ENCODE results near the gene SLC6A19.
A peak's percentile ranks its signal among the peaks of the same experiment; 100 is the strongest.
"Not testable (repeated sequence)": the region's sequence is repeated elsewhere in the genome, so short reads cannot be mapped to it uniquely, and the experiment has no call there.

The SLC6A19 gene

DNA sequence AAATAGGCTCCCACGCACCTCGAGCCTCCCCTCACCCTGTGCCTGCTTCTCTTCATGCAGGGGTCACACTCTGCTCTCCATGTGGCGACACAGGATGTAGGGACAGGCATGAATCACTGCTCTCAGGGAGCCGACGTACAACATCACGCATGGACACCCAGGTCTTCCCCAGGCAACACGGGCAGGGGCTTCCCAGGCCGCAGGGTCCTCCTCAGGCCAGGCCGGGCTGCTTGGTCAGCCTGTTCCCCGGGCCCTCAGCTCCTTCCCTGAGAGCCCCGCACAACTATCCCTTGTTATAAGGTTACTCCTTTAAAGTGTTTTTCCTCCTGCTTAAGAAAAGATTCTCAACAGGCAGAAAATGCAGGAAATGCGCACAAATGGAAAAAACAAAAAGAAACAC, 24.8 kb downstream of the SLC6A19 start:
- DNase-seq, result no peak

DNA sequence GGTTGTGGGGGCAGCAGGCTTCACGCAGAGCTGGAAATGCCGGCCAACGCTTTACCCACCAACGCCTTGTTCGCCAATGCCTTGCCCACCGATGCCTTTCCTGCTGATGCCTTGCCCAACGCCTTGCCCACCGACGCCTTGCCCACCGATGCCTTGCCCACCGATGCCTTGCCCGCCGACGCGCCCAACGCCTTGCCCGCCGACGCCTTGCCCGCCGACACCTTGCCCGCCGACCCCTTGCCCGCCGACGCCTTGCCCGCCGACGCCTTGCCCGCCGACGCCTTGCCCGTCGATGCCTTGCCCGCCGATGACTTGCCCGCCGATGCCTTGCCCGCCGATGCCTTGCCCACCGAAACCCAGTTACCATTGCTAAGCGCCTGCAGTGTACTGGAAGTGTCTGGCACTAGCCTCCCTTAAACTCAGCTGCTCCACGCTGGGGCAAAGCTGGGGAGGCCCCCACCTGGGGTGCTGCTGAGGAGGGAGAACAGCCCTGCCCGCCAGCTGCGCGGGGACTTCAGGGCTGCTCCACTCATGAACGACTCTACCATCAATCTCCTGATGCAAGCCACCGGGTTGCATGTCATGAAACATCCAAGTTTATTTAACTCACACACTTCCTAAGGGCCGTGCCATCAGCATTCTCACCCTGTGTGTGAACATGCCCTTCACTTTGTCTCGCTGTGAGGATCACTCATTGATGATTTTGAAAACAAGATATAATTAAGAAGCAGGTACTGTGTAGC, 25.6 kb downstream of the SLC6A19 start:
- no peak for DNase-seq

DNA sequence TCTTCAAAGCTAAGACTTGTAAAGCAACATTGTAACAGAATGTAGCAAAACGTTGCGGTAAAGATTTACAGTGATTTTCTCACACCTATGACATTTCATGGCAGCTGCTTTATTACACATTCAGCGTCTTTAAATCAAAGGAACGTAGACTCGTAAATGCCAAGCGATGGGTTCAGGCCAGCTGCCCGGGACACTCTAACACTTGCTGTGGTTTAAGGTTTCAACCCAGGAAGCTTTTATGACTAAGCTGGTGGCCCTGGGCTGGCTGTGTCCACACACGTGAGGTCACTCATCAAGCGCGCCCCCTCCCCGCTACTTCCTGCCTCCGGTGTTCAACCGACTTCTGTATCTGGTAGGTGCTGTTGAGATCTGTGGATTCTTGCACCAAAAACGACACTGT, 26.3 kb downstream of the SLC6A19 start:
- DNase-seq, result no peak

DNA sequence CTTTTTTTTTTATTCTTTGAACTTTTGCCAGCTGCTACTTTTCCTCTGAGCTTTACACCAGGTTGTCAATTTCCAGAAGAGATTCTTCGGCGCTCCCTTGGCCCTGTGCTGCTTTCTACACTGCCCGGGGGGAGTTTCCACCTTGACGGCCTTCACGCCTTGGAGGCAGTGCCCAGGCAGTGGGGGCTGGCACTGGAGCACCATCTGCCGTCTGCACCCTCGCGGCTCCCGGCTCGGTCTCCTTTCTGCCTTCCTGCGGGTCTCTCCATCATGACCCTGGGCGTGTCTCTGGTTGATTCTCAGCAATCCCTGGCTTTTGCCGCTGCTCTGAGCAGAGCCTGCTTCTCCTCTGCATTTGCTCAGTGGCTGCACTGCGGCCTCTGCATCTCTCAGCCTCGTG, 26.7 kb downstream of the SLC6A19 start:
- DNase-seq, result no peak

DNA sequence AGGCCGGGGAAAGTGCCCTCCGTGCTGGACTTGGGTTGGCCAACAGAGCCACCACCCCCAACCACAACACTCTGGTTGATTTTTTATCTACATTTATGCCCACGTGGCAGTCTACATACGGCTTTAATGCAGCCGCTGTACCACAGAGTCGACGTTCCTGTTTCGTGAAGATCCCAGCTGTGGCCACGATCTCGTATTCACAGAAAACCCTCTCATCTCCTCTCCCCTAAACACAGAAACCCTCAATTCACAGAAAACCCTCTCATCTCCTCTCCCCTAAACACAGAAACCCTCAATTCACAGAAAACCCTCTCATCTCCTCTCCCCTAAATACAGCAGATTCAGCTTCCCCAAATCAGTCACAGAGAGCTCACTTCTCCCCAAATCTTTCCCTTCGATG, 27.6 kb downstream of the SLC6A19 start:
- not testable (repeated sequence) for DNase-seq

DNA sequence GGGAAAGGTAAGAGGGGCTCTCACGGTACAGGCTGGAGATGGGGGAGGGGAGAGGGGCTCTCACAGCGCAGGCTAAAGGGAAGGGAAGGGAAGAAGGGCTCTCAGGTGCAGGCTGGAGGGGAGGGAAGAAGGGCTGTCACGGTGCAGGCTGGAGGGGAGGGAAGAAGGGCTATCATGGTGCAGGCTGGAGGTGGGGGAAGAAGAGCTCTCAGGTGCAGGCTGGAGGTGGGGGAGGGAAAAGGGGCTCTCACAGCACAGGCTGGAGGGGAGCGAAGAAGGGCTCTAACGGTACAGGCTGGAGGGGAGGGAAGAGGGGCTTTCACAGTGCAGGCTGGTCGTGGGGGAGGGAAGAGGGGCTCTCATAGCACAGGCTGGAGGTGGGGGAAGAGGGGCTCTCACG, 28.4 kb downstream of the SLC6A19 start:
- DNase-seq, result no peak

DNA sequence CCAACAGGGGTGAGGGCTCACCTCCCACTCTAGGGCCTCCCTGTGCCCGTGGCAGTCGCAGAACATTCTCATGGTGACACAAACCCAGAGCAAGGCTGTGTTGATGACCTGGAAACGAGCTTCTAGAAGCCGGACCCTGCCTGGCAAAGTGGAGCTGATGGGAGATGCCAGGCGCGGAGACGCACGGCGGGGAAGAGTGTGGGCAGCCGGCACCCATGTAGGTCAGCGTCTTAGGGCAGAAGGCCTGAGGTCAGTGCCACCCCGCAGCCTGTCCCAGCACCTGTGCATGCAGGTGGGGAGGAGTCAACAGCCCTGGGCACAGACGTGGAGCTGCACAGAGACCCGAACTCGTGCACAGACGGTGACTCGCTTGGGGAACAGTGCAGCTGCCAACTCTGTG, 29.2 kb downstream of the SLC6A19 start:
- DNase-seq, result no peak

DNA sequence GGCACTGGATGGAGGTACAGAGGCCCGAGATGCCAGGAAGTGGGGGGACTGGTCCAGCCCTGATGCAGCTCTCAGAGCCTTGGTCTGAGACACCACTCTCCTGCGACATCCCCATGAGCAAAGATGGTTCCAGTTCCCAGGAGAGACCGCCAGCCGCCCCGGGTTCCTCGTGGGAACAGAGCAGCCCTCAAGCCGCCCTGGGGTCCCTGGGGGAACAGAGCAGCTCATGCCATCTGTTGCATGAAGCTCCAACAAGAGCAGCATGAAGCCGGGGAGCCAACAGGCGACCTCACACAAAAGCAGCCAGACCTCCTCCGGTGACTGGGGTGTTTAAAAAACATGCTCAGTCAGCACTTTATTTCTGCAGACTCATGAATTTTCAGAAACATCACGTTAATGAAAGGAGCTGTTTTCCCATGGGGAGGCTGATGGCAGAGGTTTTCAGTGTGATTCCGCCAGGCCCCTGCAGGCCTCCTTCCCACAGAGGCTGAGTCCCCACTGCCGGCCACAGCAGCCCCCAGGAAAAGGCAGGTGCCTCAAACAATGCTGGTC, 30.0 kb downstream of the SLC6A19 start:
- no peak for DNase-seq

DNA sequence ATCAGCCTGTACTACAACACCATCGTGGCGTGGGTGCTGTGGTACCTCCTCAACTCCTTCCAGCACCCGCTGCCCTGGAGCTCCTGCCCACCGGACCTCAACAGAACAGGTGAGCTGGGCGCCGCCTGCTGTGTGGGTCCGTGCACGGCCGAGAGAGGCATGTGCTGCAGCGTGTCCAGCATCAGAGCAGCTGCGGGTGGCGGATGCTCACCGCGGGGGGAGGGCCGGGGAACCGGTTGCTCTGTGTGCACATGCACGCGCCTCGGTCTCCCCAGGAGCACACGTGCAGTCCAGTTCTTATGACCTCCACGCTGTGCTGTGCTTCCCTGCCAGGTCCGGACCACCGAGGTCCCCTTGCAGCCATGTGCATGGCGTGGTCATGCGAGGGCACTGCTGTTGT, 31.4 kb downstream of the SLC6A19 start:
- DNase-seq, result no peak

DNA sequence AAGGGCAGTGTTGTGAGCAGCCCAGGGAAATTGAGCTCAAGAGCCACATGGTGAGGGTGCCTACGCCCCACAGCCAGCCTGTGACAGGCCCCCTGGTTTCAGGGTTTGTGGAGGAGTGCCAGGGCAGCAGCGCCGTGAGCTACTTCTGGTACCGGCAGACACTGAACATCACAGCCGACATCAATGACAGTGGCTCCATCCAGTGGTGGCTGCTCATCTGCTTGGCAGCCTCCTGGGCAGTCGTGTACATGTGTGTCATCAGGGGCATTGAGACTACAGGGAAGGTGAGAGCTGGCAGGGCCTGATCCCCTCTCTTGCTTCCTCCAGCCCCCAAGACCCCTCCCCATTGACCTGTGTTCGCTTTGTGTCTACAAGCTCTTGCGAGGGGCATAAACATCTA, 34.0 kb downstream of the SLC6A19 start:
- no peak for DNase-seq

DNA sequence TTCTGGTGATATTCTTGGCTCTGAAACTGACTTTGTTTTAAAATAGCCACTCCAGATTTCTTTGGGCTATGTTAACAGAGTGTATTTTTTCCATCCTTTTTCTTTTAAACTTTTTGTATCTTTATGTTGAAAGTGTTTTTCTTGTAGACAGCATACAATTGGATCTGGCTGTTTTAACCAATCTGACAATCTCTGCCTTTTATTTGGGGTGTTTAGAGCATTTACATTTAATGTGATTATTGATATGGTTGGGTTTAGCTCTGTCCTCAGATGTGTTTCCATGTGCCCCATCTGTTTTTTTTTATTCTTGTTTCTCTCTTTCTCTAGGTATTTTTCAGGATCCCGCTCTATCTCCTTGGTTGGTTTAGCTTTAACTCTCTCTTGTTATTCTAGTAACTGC, 34.4 kb downstream of the SLC6A19 start:
- DNase-seq, result no peak

DNA sequence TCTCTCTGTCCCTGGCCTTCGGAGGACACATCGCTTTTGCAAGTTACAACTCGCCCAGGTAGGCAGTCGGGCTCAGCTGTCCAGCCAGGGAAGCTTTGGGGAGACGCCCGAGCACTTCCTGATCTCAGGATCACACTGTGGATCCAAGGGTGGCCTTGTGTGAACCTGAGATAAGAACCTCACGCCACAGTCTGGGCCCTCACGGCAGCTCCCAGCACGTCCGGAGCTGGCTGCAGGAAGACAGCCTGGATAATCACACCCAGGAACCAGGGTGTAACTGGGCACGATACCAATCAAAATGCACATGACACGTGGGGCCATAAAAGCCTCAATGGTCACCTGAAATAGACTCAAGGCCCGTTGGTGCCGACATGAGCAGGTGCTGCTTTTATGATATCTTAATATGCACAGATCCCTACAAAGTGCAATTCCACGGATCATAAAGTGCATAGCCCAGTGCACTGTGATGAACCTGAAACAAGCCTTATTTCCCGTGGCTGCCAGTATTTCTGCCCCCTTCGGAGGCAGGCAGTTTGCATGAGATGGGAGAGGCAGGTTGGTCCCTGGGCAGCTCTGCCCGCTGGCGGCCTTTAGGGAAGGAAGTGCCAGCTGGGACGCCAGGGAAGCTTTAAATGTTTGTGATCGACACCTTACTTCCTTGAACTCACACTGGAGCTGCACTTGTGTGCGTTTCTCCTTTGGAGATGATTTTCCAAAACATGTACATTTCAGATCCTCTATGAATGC, 38.3 kb downstream of the SLC6A19 start:
- no peak for DNase-seq

DNA sequence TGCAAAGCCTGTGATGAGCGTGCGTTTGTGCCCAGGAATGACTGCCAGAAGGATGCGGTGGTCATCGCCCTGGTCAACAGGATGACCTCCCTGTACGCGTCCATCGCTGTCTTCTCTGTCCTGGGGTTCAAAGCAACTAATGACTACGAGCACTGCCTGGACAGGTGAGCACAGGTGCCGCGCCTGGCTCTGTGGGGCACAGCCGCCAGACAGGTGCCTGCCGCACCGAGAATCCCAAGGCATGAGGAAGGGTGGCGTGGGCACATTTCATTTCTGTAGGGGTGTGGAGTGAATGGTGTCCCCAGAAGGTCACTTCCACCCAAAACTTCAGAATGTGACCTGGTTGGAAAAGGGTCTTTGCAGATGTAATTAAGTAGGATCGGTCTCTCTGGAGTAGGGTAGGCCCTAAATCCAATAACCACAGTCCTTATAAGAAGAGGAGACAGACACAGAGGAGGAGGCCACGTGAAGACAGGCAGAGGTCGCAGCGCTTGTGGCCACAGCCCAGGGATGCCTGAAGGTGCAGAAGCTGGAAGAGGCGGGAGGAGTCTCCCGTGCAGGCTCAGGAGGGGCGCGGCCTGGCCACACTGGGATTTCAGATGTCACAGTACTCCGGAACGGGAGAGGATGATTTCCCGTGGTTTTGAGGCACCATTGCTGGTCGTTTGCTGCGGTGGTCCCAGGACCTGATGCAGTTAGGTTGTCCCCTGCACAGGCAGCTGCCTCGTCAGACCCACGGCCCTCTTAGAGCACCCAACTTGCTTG, 39.3 kb downstream of the SLC6A19 start:
- DNase-seq, result no peak

DNA sequence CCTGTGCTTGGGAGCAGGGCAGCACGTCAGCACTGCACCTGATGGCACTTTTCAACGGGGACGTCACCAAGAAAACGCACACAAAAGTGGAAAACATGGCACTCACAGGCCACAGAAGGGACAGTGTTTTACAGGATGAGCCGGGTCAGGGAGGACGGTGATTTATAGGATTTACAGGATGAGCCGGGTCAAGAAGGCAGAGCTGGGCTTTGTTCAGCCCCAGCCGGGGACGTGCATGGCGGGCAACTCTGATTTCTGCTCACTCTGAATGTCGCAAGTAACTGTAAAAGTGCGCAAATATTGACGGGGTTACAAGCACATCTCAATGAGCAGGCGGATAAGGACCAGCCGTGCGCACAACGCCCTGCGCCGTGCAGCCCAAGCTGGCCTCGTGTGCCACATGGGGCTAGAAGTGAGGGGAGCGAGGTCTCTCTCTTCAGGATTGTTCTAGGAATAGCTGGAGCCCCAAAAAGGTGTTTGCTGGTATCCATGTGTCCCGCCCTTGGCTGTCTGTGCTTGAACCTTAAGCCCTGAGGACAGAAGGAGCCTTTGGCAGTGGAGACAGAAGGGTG, 40.2 kb downstream of the SLC6A19 start:
- DNase-seq, result no peak

DNA sequence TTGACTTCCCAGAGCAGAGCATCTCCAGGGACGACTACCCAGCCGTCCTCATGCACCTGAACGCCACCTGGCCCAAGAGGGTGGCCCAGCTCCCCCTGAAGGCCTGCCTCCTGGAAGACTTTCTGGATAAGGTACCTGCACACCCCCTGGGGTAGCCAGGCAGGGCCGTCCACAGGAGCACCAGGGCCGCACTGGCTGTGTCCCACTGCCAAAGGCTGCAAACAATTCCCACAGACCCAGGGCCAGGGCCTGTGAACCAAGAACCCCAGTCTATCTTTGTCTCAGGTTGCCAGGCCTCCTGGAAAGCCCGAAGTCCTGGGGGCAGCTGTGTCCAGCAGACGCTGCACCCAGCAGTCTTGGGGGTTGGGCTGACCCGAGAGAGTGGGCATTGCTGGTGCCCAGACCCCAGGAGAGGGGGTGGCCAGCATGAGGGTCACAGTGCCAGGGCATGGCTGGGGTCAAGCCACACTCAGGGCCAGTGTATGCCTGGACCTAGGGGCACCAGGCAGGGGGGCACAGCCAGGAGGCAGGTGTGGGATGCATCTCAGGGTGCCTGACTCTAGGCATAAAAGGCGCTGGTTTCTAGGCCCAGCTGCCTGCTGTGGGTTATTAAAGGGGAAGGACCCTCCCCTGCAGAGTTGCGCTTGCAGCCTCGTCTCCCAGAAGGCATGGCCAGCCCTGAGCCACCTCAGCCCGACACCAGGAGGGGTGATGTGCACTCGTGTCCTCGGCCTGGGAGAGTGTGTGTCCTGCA, 41.5 kb downstream of the SLC6A19 start:
- DNase-seq, result no peak

DNA sequence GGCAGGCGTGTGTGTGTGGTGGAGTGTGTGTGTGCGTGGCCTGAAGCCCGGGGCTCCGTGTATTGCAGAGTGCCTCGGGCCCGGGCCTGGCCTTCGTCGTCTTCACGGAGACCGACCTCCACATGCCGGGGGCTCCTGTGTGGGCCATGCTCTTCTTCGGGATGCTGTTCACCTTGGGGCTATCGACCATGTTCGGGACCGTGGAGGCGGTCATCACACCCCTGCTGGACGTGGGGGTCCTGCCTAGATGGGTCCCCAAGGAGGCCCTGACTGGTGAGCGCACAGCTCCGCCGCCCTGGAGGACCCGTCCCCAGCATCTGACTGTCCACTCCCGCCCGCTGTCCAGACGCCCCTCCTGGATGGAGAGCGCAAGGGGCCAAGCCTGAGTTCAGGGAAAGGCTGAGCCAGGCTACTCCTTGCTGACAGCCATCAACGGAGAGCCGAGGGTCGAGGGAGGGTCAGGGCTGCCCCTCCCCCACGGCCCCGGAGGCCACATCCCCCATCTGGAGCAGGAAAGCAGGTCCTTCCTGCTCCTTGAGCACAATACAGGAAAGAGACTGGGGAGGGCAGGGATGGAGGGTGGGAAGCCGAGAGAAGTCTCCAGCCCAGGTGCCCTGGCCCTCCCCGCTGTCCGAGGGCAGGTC, 42.2 kb downstream of the SLC6A19 start:
- DNase-seq, result no peak

DNA sequence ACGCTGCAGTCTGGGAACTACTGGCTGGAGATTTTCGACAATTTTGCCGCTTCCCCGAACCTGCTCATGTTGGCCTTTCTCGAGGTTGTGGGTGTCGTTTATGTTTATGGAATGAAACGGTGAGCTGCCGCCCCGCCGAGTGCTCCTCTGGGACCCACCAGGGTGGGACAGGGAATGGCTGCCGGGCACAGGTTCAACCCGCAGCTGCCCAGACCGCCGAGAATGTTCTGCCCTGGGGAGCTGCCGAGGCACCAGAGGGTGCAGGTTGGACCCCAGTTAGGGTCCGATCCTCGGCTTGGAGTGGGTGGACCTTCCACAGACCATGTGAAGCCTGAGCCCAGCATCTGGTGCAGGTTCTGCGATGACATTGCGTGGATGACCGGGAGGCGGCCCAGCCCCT, 42.9 kb downstream of the SLC6A19 start:
- DNase-seq, result no peak

DNA sequence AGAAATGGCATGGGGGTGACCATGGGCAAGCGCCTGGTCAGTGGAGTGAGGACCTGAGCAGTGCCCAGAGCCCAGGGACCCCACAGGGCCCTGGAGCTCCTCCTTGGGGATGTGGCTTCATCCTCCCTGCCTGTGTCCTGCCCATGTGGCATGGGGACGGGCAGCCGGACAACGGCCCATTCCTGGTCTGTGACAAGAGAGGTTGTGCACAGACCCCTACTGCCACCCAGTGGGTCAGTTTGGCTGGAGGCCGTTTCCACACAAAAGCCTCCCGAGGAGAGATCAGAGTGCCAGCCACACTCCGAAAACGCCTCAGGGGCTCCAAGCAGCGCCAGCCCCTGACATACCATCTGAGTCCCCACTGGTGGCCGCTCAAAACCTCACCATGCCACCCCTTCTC, 43.6 kb downstream of the SLC6A19 start:
- no peak for DNase-seq

DNA sequence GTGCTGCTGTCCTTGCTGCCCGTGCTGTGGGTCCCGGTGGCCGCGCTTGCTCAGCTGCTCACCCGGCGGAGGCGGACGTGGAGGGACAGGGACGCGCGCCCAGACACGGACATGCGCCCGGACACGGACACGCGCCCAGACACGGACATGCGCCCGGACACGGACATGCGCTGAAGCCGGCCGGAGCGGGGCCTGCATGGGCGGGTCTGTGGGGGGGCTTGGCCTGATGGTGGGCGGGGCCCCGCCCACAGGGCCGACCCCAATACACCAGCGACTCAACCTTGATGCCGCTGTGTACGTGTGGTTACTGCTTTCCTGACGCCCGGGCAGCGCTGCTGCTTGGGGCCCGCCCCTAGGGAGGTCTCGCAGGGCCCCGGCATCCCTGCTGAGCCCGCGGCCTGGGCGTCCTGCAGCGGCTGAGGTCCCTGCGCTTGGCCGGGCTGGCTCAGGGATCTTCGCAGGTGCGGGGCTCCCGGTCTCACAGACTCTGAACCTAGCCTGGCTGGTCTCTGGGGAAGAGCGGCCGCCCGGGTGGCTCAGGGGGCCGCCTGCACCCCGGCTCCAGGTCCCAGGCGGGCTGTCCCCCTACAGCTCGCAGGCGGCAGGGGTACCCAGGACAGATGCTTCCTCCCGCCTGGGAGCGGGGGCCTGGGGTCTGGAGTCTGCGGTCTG, 44.6 kb downstream of the SLC6A19 start:
- DNase-seq, result no peak

DNA sequence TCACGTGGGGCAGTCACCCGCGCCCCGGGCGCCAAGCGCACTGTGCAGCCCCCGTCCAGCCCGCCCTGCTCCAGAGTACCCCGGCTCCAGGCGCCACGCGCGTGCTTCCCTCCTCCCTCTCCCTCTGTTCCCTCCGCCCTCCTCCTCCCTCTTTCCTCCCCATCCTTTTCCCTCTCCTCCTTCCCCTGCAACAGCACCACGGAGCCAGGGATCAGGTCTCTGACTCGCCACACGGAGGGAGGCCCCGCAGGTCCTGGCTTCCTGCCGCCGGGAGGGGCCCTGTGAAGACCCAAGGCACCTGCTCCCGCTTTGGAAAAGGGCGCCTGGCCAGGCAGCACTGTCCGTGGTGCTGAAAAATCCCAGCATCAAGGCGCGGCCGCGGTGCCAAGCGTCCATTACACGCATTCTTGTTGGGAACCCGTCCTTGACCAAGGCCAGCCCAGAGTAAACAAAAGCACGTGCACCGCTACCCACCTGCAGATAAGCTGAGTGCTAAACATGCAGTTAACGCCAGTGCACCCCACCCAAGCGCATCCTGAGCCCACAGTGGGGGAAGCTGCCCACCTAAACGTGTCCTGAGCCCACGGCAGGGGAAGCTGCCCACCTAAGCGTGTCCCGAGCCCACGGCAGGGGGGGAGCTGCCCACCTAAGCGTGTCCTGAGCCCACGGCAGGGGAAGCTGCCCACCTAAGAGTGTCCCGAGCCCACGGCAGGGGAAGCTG, 45.5 kb downstream of the SLC6A19 start:
- DNase-seq, result peak; percentile 26

DNA sequence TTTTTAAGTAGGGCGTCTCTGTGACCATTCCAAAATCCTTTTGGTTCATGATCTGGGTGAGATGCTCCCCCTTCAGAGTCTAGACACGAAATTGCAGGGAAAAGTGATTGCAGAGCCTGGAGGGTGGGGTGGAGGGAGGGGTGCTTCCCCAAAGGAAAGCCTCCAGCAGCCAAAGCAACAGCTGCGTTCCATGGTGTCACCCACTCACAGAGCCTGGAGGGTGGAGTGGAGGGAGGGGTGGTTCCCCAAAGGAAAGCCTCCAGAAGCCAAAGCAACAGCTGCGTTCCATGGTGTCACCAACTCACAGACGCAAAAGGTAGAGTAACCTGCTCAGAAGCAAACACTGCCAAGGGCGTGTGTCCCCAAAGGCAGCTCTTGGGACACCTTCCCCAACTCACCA, 46.4 kb downstream of the SLC6A19 start:
- no peak for DNase-seq

Data from NCI-H1048 (cell line).